HG03066 (cell line): ENCODE results near the gene GLP2R.

Experiments
- ATAC-seq: cut with Tn5 transposase; IDR thresholded peaks from one replicate; pipeline ENCODE4 v1.9.1; 2021; ENCODE audit warnings: low read depth; ENCODE audit not compliant: unreplicated experiment

The GLP2R gene

GRCh38 chr17:9894231-9894630 lies 68.5 kb downstream of the GLP2R start:
- no peak for ATAC-seq

- no peak for ATAC-seq
Measured at GRCh38 chr17:9895923-9896322, 70.2 kb downstream of the GLP2R start.

- ATAC-seq = no peak
Measured at GRCh38 chr17:9897372-9897968, 71.7 kb downstream of the GLP2R start.

- no peak for ATAC-seq
Measured at GRCh38 chr17:9898812-9899211, 73.1 kb downstream of the GLP2R start.

GRCh38 chr17:9899280-9900043 lies 73.7 kb downstream of the GLP2R start:
- ATAC-seq = no peak

- no peak for ATAC-seq
Measured at GRCh38 chr17:9900044-9900594, 74.4 kb downstream of the GLP2R start.

- ATAC-seq = no peak
Measured at GRCh38 chr17:9900784-9901183, 75.1 kb downstream of the GLP2R start.

- ATAC-seq = no peak
Measured at GRCh38 chr17:9902120-9902519, 76.4 kb downstream of the GLP2R start.

- ATAC-seq = no peak
Measured at GRCh38 chr17:9904277-9905077, 78.8 kb downstream of the GLP2R start.

GRCh38 chr17:9905078-9905415 lies 79.3 kb downstream of the GLP2R start, which contains the start of gene RCVRN:
Gene RCVRN, minus strand, starts transcription at chr17:9905271. Its CDS starts 91 bp downstream, at chr17:9905180.
- no peak for ATAC-seq

- no peak for ATAC-seq
Measured at GRCh38 chr17:9905902-9906301, 80.2 kb downstream of the GLP2R start.

- ATAC-seq = no peak
Measured at GRCh38 chr17:9906616-9907015, 80.9 kb downstream of the GLP2R start.

GRCh38 chr17:9907131-9907530 lies 81.4 kb downstream of the GLP2R start:
- no peak for ATAC-seq

- ATAC-seq = no peak
Measured at GRCh38 chr17:9907883-9908648, 82.3 kb downstream of the GLP2R start.

- no peak for ATAC-seq
Measured at GRCh38 chr17:9908649-9909042, 82.9 kb downstream of the GLP2R start.

GRCh38 chr17:9911089-9911488 lies 85.4 kb downstream of the GLP2R start:
- ATAC-seq = no peak

- ATAC-seq = no peak
Measured at GRCh38 chr17:9912121-9913099, 86.7 kb downstream of the GLP2R start.

GRCh38 chr17:9913476-9913875 lies 87.8 kb downstream of the GLP2R start:
- ATAC-seq = no peak

GRCh38 chr17:9916108-9916507 lies 90.4 kb downstream of the GLP2R start:
- no peak for ATAC-seq
